VCaP (cell line): ENCODE data around the gene SH3GL1.
A peak's percentile ranks its signal among the peaks of the same experiment; 100 is the strongest.
"Not testable (repeated sequence)": the region's sequence is repeated elsewhere in the genome, so short reads cannot be mapped to it uniquely, and the experiment has no call there.

Source experiments
- H3K27ac ChIP-seq: fragments of 450-650 bp; 2 replicates; pipeline ENCODE4 v1.5.1; 2017
- CTCF ChIP-seq: fragments of 450-650 bp; conservative IDR thresholded peaks from 2 replicates; pipeline ENCODE4 v1.5.1; 2017; ENCODE audit warnings: mild to moderate bottlenecking, moderate library complexity

Gene SH3GL1

GRCh38 chr19:4350111-4350510 is 50.2 kb downstream of the SH3GL1 start:
- no peak for TF ChIP-seq CTCF
- H3K27ac ChIP-seq: no peak overlapping the region

GRCh38 chr19:4349225-4349624 is 51.1 kb downstream of the SH3GL1 start:
- not testable (repeated sequence) for H3K27ac ChIP-seq

GRCh38 chr19:4347521-4347920 is 52.8 kb downstream of the SH3GL1 start:
- TF ChIP-seq CTCF: no peak

GRCh38 chr19:4346020-4346383 is 54.3 kb downstream of the SH3GL1 start:
- H3K27ac ChIP-seq: no peak overlapping the region
- no peak for TF ChIP-seq CTCF

More at GRCh38 chr19:4347521-4347920, 52.8 kb downstream of the SH3GL1 start:
- H3K27ac ChIP-seq: no peak overlapping the region

- H3K27ac ChIP-seq: no peak overlapping the region
- TF ChIP-seq CTCF: no peak
Observed at GRCh38 chr19:4345342-4346019, 54.9 kb downstream of the SH3GL1 start.

- peak within 1 kb of the TSS; percentile 69 for H3K27ac ChIP-seq
- no peak for TF ChIP-seq CTCF
Observed at GRCh38 chr19:4343370-4344307, 56.7 kb downstream of the SH3GL1 start, which contains the start of gene MPND. Gene MPND (plus strand): TSS chr19:4343562. CDS start chr19:4343594, 32 bp downstream.

GRCh38 chr19:4342615-4343369 is 57.6 kb downstream of the SH3GL1 start:
- TF ChIP-seq CTCF: no peak; the same call in 1 of the 2 replicates
- H3K27ac ChIP-seq: peak overlapping the region; percentile 69
